HG03565 (cell line): Measurements from ENCODE around the gene CACFD1.
A peak's percentile ranks its signal among the peaks of the same experiment; 100 is the strongest.

ENCODE experiments used
- ATAC-seq: cut with Tn5 transposase; IDR thresholded peaks from one replicate; pipeline ENCODE4 v1.9.1; 2021; ENCODE audit warnings: mild to moderate bottlenecking, moderate library complexity; ENCODE audit not compliant: unreplicated experiment

Gene CACFD1

DNA sequence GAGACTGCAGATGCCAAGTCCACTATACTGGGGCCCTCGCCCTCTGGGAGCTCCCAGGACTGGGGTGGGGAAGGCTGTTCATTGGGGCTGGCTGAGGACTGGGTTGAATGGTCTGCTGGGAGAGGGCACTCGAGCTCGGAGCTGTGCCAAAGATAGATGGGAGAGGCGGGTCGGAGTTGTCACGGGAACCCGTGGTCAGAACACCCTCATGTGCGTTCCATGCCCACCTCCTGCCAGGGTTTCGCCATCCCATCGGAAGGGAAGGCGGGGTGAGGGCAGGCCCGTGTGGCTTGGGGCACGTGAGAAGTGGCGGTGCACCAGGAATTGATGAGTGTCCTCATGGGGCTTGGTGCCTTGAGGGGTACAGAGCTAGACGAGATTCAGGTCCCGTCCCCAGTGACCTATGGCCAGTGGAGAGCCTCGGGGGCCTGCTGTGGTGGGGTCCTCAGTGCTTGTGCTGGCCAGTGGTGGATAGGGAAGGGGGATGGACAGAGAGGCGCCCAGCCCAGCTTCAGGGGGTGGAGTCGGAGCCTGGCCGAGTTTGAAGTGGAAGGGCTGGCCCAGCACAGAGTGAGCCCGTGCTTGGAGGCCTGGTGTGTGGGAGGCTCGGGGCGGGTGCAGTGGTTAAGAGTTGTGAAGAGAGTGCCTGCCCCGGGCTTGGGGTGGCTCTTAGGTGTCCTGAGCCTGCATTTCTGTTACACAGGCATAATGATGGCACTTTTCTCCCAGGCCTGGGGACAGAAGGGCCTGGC lies 4.3 kb downstream of the CACFD1 start:
- ATAC-seq, result no peak

DNA sequence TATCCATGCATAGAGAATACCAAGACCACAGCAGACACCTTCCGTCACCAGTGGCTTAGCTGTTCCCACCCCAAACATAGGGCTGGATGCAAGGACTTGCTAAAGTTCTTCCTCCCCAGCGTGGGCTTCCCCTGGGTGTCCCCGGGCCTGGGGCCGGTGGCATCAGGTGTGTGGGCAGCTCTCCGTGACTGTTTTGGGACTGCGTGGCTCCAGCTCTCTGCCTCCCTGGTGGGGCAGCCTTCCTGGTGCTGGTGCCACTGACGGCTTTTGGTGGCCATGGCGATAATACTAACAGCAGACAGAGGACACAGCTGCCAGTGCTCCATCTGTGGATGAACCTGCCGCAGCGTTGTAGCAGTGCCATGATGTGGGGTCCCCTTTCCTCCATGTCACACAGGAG lies 4.9 kb downstream of the CACFD1 start:
- ATAC-seq, result no peak

DNA sequence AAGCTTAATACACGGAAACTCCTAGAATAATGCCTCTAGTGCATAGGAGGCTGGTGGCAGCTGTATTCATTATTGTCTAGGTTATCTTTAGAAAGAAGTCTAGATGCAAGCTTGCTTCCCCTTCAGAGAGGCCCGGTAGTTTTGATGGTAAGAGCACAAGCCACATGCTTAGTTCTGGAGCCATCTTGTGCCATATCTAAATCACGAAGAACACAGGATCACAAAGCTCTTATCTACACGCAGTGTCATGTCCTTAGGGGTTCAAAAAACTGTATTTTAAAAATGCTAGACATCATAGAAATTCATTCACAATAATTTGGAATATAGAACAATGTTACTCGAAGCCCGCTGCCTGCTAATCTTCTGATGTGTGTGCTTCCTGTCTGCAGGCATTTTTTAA lies 6.2 kb downstream of the CACFD1 start:
- ATAC-seq, result no peak

DNA sequence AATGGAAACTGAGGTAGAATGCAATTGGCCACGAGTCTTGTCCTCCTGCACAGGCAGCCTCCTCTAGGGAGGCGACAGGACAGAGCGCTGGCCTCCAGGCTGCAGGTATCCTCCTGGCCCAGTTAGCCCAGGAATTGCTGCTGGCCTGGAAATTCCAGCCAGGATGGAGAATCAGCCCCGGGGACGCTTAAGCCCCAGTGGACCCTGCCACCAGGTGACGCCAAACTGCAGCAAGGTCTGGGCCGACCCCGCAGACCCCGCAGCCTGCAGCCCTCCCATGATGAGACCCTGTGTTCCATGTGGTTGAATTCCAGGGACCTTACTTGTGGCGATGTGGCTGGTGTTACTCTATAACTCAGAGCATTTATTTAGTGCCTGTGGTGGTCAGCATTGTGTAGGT lies 7.3 kb downstream of the CACFD1 start:
- no peak for ATAC-seq

DNA sequence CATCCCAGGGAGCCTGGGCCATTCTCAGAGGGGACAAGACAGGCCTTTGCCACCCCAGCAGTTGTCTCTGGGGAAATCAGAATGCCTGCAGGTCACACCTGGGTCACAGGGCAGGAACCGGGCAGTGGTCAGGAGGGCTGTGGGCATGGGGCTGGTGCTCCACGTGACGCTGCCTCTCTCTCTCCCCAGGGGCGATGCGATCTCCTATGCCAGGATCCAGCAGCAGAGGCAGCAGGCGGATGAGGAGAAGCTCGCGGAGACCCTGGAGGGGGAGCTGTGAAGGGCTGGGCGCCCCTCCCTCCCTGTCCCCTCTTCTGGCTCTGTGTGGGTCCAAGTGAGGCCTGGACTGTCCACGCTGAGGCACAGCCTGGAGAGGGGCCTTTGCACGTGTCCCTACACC lies 8.6 kb downstream of the CACFD1 start:
- no peak for ATAC-seq

DNA sequence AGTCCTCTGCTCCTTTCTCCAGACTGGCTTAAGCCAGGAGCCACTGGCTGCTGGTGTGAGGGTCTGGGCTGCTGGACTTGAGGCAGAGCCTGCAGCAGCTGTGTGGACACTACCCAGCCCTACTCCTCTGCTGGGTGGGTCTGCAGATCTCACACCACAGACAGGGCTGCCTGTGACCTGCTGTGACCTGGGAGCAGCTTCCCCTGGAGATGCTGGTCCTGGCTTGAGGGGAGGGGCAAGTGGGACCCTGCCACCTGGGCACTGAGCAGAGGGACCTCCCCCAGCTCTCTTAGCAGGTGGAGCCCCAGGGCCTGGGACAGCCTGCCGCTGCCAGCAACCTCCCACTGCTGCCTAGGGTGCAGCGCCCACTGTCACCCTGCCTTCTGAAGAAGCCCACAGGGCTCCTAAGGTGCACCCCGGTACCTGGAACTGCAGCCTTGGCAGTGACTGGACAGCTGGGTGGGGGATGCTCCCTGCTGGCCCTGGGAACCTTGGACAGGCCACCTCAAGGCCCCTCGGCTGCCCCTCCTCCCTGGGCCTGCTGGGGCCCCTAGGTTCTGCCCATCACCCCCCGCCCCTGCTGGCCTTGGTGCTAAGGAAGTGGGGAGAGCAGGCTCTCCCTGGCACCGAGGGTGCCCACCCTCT lies 9.1 kb downstream of the CACFD1 start:
- no peak for ATAC-seq

DNA sequence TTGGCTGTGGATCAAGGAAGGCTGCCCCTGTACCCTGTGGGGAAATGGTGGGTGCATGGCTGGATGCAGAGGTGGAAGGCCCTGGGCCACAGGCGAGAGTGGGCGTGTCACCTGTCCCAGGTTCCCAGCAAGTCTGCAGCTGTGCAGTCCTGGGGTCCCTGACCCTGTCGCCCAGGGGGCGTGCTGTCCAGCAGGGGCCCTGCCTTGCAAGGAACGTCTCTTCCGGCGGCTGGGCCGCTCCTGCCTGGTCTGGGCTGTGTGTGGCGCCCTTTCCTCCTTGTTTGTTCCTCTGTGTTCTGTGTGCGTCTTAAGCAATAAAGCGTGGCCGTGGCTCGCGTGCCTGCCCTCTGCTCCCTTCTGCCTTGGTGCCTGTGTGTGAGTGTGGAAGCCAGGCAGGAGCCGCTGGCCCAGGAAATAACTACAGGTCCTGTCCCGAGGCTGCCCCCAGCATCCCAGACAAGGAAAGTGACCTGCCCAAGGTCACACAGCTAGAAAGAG lies 10.7 kb downstream of the CACFD1 start:
- no peak for ATAC-seq

DNA sequence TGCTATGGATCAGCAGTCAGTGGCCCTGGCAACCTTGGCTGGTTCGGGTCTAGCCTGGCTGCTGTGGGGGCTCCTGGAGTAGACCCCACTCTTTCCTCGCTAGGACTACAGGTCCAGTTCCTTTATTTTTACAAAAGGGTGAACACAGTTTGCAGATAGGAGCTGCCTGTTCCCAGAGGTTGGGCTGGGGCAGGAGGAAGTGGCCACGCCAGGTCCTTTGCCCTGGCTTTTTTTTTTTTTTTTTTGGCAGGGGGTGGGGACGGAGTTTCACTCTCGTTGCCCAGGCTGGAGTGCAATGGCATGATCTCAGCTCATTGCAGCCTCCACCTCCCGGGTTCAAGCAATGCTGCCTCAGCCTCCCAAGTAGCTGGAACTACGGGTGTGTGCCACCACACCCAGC lies 11.2 kb downstream of the CACFD1 start:
- no peak for ATAC-seq

DNA sequence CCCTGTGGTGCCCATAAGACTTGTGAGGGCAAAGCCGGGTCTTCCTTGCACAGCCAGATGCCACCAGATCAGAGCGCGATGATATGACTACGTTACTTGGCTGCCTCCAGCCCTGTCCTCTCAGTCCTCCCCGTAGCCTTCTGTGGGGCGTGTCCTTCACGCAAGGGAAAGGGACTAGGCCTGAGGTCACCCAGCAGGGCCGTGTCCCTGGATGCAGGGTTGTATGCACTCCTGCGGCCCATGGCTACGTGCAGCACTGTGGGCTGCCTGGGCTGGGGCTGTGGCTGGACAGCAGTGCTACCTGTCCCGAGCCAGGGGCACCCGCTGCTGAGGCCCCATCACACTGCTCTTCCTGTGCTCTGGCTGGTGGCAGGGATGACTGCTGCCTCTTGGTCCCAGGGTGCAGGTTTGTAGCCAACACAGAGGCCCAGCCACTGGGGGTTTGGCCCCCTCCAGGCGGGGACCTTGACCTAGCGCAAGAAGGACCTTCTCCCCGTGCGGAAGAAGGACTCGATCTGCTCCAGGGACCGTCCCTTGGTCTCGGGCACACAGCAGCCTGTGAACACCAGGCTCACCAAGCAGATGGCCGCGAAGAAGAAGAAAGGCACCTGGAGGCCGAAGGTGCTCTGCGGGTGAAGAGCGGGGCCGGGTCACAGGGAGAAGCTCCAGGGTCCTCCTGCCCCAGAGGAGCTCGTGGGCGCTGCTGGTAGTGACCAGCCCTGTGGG lies 11.9 kb downstream of the CACFD1 start:
- no peak for ATAC-seq

DNA sequence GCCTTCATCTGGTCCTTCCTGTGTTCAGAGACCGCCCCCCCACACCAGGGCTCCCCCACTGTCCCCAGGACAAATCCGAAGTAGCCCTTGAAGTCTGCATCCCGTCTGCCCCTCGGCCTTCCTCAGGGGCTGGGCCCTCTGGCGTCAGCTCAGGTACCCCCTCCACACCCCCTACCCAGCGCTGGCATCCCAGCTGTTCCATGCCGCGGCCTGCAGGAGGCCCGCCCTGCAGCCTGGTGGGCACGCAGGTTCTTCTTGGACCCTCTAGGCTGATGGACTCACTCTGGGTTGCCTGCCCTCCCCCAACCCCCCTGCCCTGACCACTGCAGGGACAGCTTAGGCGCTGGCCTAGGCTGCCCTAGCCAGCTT lies 12.5 kb downstream of the CACFD1 start:
- no peak for ATAC-seq

DNA sequence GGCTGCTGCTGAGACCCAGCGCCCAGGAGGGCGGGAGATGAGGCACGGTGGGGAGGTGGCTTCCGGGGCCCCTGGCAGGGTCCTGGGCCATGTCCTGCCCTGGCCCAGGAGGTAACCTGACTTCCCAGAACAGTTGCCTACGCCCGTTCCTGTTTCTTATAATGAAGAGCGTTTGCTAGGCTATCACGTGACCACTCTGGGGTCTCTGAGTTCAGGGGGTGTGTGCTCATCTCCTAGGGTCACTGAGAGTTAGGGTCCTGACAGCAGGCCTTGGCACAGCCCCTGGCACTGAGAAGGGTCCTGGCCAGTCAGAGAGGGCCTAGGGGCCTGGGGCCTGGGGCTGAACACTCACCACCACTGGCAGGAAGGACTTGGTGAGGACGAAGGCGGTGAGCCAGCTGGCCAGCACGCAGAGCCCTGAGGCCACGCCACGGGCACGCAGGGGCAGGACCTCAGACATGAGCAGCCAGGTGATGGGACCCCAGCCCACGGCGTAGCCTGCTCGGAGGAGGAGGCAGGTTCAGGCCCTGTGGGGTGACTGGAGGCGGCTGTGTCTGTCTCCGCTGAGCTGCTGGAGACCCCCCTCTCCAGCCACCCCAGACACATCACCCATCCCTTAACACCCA lies 13.1 kb downstream of the CACFD1 start:
- no peak for ATAC-seq

DNA sequence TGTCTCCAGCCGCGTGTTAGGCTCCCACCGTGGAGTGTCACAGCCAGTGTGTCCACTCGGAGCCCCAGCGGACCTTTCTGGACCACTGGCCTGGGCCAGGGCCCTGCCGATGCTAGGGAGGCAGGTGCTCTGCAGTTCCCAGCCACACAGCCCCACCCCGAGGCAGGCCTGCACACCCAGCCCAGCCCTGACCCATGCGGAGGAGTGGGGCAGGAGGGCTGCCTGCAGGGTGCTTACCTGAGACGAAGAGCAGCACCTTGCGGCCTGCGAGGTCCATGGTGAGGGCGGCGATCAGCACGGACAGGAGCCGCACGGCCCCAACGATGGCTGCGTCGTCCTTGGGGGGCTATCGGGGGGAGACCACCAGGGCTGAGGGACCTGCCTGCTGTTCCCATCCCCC lies 14.0 kb downstream of the CACFD1 start:
- no peak for ATAC-seq

DNA sequence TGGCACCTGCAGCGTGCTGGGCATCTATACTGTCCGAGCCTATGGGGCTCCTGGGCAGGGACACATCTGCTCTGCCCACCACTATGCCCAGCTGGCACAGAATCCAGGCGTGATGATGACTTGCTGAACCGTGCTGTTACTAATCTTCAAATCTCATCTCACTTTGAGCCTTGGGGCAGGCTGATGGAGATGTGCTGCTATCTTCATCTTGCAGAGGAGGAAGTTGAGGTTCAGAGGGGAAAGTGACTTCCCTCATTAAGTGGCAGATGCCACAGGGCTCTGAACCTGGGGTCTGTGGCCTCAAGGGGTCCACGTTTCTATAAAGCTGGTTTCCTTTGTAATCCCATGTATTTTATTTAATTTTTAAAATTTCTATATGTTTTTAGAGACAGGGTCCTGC lies 14.4 kb downstream of the CACFD1 start:
- ATAC-seq, result no peak

DNA sequence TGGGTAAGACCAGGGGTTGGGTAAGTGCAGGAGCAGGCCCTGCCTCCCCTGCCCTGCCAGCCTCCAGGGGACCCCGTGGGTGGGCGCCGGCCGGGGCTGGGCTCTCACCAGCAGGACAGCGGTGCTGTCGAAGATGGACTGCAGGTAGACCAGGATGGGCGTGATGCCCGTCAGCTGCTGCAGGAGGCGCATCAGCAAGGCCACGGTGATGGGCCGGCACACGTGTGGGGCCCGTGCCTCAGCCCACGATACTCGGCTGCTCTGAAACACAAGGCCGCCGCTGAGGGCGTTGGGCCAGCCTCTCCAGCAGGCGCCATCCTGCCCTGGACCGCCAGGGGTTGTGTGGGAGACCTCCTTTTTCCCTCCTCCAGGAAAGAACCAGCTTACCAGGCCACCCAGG lies 15.1 kb downstream of the CACFD1 start:
- ATAC-seq, result no peak

DNA sequence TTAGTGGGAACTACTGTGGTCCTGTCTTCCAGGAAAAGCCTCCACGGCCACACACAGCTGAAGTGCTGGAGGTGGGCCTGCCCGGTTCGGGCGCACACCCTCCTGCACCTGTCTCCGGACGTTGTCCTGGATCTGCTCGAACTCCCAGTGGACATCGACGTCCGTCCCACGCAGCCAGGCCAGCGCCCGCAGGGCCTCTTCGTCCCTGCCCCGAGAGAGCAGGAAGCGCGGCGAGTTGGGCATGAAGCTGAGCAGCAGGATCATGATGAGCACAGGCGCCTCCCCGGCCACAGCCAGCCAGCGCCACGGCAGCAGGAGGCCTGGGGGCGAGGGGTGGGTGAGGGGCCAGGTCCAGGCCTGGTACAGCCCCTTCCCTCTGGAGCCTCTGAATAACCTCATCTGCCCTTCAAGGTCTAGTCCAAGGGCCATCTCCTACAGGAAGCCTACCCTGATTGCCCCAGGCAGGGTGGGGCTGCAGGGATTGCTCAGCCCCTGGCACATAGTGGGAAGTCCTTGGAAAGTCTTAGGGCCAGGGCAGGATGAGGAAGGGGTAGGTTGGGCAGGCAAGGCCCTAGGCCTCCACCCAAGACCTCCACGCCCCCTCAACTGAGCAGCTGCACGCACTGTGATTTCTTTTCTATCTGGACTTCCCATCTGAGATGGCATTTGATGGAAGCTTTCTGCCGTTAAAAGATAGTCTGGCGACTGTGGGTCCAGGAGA lies 15.7 kb downstream of the CACFD1 start:
- no peak for ATAC-seq

DNA sequence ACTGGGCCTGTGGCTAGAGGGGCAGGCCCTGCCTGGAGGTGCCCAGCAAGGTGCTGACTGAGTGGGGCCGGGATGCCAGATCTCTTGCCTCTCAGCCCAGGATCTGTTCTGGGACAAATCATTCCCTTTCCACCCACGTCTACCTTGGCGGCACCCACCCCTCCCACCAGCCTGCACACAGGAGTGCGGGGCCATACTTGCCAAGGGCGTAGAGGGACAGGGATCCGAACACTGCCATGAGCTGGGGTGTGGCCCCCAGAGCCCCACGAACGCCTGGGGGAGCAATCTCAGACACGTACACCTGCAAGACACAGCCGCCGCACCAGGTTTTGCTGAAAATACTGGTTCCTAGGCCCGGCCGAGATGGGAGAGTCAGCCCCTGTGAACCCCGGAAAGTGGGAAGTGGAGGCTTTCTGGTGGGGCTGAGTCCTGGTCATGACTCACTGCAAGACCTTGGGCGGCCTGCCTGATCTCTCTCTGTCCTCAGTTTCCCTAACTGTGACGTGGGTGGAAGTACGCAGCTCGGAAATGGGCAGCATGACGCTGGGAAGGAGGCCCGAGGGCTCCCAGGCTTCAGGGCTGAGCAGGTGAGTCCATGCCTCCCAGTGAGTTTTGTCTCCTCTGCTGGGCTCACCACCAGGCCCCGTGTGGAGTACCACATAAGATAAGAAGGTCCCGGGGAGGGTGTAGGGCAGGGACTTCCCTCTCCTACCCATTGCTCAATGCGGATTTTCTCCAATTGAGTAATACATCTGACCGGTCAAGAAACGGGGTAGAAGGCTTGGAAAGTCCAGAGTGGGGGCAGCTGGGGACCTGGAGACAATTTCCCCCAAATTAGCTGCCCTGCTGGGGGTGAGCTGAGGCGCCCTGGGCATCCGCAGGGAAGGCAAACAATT lies 16.5 kb downstream of the CACFD1 start:
- no peak for ATAC-seq

DNA sequence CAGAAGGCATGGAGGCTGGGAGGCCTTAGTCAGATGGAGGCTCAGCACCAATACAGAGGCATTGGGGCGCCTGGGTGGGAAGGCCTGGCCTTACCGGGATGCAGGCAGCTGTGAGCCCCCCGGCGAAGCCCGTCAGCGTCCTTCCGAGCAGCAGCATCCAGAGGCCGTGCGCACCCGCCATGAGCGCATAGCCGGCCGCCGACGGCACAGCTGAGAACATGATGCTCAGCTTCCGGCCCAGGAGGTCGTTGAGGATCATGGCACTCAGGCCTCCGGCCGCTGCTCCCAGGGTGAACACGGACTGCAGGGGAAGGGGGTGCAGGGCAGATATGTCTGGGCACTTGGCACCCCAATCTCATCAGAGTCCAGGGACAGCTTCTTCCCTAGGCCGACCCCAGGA lies 17.2 kb downstream of the CACFD1 start:
- ATAC-seq, result no peak

DNA sequence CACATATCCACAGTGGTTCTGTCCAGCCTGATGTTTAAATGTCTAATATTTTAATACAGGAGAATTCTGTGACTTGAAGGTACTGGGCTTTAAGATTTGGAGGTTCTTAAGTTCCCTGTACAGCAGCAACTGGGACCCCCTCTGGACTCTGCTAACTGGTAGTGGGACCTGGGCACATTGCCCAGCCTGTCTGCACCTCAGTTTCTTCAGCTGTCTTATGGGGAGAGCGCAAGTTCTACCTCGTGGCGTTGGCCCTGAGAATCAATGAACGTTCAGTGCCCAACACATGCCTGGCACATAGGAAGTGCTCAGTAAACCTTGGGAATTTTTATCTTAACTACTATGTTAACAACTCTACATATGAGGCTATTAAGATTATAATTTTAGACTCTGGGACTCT lies 17.7 kb downstream of the CACFD1 start:
- no peak for ATAC-seq

DNA sequence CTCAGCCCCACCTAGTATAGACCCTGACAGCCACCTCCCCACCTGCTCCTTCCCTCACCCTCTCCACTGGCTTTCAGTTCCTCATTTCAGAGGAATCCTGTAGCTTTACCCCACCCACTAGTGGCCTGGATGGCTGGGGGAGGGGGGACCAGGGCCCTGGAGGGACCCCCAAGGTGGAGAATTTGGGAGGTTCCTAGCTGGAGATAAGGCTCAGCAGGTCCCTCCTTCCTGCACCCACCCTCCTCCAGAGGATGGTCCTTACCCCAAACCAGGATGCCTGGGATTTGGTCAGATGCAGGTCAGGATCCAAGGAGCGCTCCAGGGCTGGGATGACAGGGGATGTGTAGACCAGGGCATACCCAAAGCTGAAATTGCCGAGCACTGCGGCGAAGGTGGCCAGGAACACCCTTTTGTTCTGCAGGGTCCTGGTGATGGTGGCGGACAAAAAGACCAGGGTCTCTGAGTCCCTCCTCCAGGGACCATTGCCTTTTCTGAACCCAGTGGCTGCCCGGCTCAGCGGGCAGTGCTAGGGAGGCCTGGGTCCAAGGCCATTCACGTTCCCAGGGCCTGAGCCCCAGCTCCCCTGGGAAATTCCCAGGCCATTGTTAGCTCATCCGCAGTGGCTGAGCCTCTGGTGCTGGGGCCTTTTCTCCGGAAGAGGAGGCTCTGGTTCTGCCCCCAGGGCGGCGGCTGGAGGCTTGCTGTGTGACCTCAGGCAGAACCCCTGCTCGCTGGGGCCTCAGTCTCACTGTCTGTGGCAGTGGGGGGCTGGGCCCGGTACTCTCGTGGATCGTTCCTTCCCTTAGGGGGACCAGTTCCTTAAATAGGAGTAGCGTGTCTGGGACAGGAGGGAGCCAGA lies 18.4 kb downstream of the CACFD1 start:
- peak; percentile 8 for ATAC-seq
